Right lobe of liver (tissue), 4 donors: ENCODE measurements around the gene RNF26.

Experiments
- POLR2A ChIP-seq: fragments of 450-650 bp; IDR thresholded peaks from one replicate; pipeline ENCODE4 v1.6.1; 2017; ENCODE audit warnings: antibody characterized with exemption, mild to moderate bottlenecking
- TF ChIP-seq, protein P1 (sequence below), 4 donors: fragments of 200-600 bp in 3 of 4; fragments of 450-650 bp in 1 of 4; IDR thresholded peaks; one replicate each; pipeline versions ENCODE4 v1.5.1 to v1.8.0; 2016 to 2022; ENCODE audit warnings: antibody characterized with exemption in 4 of 4, mild to moderate bottlenecking in 2 of 4
- donor health status: DM: no; HTN: no; CAD: no.
- donor health status: DM: no; HTN: no; CAD: no.
- donor health status: DM: no; HTN: yes; CAD: no.

DNA sequence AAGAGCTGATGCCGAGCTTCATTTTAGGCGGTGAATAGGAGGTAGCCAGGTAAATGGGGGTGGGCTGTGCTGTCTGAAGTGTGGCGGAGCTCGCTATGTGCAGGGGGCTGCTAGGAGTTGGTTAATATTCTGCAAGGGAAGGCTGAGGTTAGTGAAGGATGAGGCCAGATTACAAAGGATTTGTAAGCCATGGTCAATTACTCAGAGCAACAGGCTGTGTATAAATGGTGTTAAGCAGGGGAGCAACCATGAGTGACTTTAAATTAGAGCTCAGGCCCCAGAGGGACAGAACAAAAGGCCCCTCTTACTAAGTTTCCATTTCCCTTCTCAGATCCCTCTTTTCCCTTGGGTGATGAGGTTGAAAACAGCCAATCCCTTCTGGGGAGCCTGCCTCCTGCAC lies 10.1 kb upstream of the RNF26 start:
- TF ChIP-seq POLR2A, result no peak
- TF ChIP-seq, protein P1, sequence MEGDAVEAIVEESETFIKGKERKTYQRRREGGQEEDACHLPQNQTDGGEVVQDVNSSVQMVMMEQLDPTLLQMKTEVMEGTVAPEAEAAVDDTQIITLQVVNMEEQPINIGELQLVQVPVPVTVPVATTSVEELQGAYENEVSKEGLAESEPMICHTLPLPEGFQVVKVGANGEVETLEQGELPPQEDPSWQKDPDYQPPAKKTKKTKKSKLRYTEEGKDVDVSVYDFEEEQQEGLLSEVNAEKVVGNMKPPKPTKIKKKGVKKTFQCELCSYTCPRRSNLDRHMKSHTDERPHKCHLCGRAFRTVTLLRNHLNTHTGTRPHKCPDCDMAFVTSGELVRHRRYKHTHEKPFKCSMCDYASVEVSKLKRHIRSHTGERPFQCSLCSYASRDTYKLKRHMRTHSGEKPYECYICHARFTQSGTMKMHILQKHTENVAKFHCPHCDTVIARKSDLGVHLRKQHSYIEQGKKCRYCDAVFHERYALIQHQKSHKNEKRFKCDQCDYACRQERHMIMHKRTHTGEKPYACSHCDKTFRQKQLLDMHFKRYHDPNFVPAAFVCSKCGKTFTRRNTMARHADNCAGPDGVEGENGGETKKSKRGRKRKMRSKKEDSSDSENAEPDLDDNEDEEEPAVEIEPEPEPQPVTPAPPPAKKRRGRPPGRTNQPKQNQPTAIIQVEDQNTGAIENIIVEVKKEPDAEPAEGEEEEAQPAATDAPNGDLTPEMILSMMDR (IDR thresholded peaks at IDR 0.05), result no peak
